ENCODE results near the gene MUC5B. TPM values are rescaled to one million over a fixed set of nuclear protein-coding genes. Genes with fewer than 3 reads are reported as not detected.

Gene MUC5B
- total RNA-seq, 1 donor from 2014 or later = not detected

- Mint-ChIP-seq H3K4me1 (ENCODE audit: unreplicated experiment) (peaks cover 21% of the 10 kb centered on the region), H3K36me3 (ENCODE audit: low read depth, unreplicated experiment) (peaks cover 18% of the 10 kb centered on the region), H3K27me3 (ENCODE audit: unreplicated experiment) (peaks cover 11% of the 10 kb centered on the region), H3K4me3 (ENCODE audit: unreplicated experiment) (no peak overlapping the region), H3K9me3 (ENCODE audit: unreplicated experiment) (no peaks in the 10 kb centered on the region), H3K27ac (ENCODE audit: unreplicated experiment) (no peak overlapping the region)
- no peak for DNase-seq (ENCODE audit: low spot score)
- TF ChIP-seq CTCF (IDR thresholded peaks at IDR 0.05; ENCODE audit: unreplicated experiment) = no peak
Measured at GRCh38 chr11:1293619-1294015, 70.8 kb downstream of the MUC5B start.

- no peaks in the 10 kb centered on the region for H3K9me3 Mint-ChIP-seq (ENCODE audit: unreplicated experiment)
- peaks cover 18% of the 10 kb centered on the region for H3K36me3 Mint-ChIP-seq (ENCODE audit: low read depth, unreplicated experiment)
- peaks cover 33% of the 10 kb centered on the region for H3K4me1 Mint-ChIP-seq (ENCODE audit: unreplicated experiment)
- TF ChIP-seq CTCF (IDR thresholded peaks at IDR 0.05; ENCODE audit: unreplicated experiment) = no peak
- H3K27me3 Mint-ChIP-seq (ENCODE audit: unreplicated experiment) = peaks cover 11% of the 10 kb centered on the region
- no peak overlapping the region for H3K4me3 Mint-ChIP-seq (ENCODE audit: unreplicated experiment)
- no peak for DNase-seq (ENCODE audit: low spot score)
- H3K27ac Mint-ChIP-seq (ENCODE audit: unreplicated experiment) = no peak overlapping the region
Measured at GRCh38 chr11:1295086-1295485, 72.2 kb downstream of the MUC5B start.

- Mint-ChIP-seq H3K4me1 (ENCODE audit: unreplicated experiment) (peaks cover 35% of the 10 kb centered on the region), H3K27me3 (ENCODE audit: unreplicated experiment) (peaks cover 11% of the 10 kb centered on the region), H3K36me3 (ENCODE audit: low read depth, unreplicated experiment) (peaks cover 15% of the 10 kb centered on the region), H3K4me3 (ENCODE audit: unreplicated experiment) (no peak overlapping the region), H3K9me3 (ENCODE audit: unreplicated experiment) (no peaks in the 10 kb centered on the region), H3K27ac (ENCODE audit: unreplicated experiment) (no peak overlapping the region)
- TF ChIP-seq CTCF (IDR thresholded peaks at IDR 0.05; ENCODE audit: unreplicated experiment) = no peak
- no peak for DNase-seq (ENCODE audit: low spot score)
Measured at GRCh38 chr11:1295591-1295990, 72.7 kb downstream of the MUC5B start.

GRCh38 chr11:1296287-1296686, 73.4 kb downstream of the MUC5B start:
- DNase-seq (ENCODE audit: low spot score) = no peak
- Mint-ChIP-seq H3K9me3 (ENCODE audit: unreplicated experiment) (no peaks in the 10 kb centered on the region), H3K36me3 (ENCODE audit: low read depth, unreplicated experiment) (peaks cover 10% of the 10 kb centered on the region), H3K27me3 (ENCODE audit: unreplicated experiment) (peaks cover 11% of the 10 kb centered on the region), H3K4me3 (ENCODE audit: unreplicated experiment) (no peak overlapping the region), H3K4me1 (ENCODE audit: unreplicated experiment) (peaks cover 38% of the 10 kb centered on the region), H3K27ac (ENCODE audit: unreplicated experiment) (no peak overlapping the region)
- TF ChIP-seq CTCF (IDR thresholded peaks at IDR 0.05; ENCODE audit: unreplicated experiment) = no peak

- no peaks in the 10 kb centered on the region for H3K9me3 Mint-ChIP-seq (ENCODE audit: unreplicated experiment)
- no peak for TF ChIP-seq CTCF (IDR thresholded peaks at IDR 0.05; ENCODE audit: unreplicated experiment)
- no peak for DNase-seq (ENCODE audit: low spot score)
Measured at GRCh38 chr11:1297011-1297575, 74.2 kb downstream of the MUC5B start.

More at GRCh38 chr11:1297011-1297575, 74.2 kb downstream of the MUC5B start:
- peaks cover 8% of the 10 kb centered on the region for H3K27me3 Mint-ChIP-seq (ENCODE audit: unreplicated experiment)
- H3K4me1 Mint-ChIP-seq (ENCODE audit: unreplicated experiment) = peaks cover 43% of the 10 kb centered on the region
- H3K4me3 Mint-ChIP-seq (ENCODE audit: unreplicated experiment) = no peak overlapping the region
- H3K27ac Mint-ChIP-seq (ENCODE audit: unreplicated experiment) = no peak overlapping the region
- peaks cover 5% of the 10 kb centered on the region for H3K36me3 Mint-ChIP-seq (ENCODE audit: low read depth, unreplicated experiment)

Measured in endothelial cell (in vitro differentiated cells).